Measurements from ENCODE around the gene RPL4. TPM values are rescaled to one million over a fixed set of nuclear protein-coding genes. Genes with fewer than 3 reads are reported as not detected.

Gene RPL4
- 1,699 TPM for total RNA-seq
- long read RNA-seq, transcript RPL4-201 (10 exons, 2,769 nt) = major isoform, 1,133 of 1,203 reads
- long read RNA-seq, partial matches to known transcripts = 47 of 1,203 reads
- long read RNA-seq, other reads (novel, unspliced or antisense) = 23 of 1,203 reads

DNA sequence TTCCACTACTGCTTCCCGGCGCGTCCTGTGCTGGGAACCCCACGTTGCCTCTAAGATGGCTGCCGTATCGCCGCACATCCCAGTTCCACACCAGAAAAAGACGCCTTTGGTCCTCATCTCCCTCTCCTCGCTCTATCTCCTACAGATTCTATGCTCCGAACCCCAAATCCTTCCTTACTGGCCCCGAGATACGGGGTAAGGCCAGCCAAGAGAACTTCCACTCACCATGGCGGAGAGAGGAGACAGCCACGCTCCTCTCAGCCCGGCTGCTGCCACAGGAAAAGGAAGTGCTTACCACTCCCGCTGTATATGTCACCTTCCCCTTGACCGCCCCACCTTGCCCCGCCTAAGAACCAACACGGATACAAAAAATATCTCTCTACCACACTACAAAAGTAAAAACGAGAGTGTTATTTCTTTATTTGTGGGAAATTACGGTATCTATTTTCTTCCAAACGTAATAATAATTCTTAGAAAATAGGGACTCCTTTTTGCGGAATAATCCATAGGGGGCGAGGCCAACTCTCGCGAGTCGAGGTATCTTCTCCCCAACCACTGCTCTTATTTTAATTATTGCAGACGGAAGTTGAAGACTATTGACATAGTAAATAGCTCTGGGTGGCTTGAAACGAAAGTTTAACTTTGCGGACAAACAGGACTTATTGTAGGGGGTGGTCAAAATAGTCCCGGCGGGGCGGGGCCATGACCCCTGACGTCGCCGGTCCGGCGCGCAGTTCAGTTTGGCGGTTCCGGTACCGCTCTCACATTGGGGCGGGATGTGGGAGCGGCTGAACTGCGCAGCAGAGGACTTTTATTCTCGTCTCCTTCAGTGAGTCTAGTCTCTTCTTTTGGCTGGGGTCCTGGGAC is at the start of gene RPL4, which contains the start of gene ZWILCH:
Gene RPL4, minus strand, starts transcription at position 293 of the 867 bp plus-strand sequence. Its CDS starts 65 bp downstream, at position 228.
Gene ZWILCH, plus strand, starts transcription at position 764 of the 867 bp plus-strand sequence. Its CDS starts 13 bp downstream, at position 777.
- intact Hi-C loops (cut with DNase I) = no loop called here
- peak; percentile 95 for ATAC-seq

DNA sequence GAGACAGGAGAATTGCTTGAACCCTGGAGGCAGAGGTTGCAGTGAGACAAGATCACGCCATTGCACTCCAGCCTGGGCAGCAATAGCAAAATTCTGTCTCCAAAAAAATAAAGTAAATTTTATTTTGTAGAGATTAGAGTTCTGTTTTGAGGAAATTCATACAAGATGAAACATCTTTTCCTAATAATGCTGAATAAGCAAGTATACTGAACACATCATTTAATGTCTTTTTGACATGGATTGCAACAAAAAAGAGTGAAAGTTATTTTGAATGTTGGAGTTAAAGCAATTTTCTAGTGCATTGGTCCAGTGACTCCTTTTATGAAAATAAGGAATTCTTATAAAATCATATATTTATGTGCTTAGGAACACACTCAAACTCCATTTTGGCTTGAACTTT is 40.6 kb upstream of the RPL4 start:
- TF ChIP-seq, protein P1, sequence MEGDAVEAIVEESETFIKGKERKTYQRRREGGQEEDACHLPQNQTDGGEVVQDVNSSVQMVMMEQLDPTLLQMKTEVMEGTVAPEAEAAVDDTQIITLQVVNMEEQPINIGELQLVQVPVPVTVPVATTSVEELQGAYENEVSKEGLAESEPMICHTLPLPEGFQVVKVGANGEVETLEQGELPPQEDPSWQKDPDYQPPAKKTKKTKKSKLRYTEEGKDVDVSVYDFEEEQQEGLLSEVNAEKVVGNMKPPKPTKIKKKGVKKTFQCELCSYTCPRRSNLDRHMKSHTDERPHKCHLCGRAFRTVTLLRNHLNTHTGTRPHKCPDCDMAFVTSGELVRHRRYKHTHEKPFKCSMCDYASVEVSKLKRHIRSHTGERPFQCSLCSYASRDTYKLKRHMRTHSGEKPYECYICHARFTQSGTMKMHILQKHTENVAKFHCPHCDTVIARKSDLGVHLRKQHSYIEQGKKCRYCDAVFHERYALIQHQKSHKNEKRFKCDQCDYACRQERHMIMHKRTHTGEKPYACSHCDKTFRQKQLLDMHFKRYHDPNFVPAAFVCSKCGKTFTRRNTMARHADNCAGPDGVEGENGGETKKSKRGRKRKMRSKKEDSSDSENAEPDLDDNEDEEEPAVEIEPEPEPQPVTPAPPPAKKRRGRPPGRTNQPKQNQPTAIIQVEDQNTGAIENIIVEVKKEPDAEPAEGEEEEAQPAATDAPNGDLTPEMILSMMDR (IDR thresholded peaks at IDR 0.05) = no peak
- intact Hi-C loops (cut with DNase I) = no loop called here
- DNase-seq (no peak), ATAC-seq (no peak)
- H3K27me3 ChIP-seq = no peaks in the 10 kb centered on the region
- peaks cover 7% of the 10 kb centered on the region for H3K36me3 ChIP-seq
- H3K27ac ChIP-seq = no peak overlapping the region
- no peaks in the 10 kb centered on the region for H3K4me1 ChIP-seq
- no peaks in the 10 kb centered on the region for H3K9me3 ChIP-seq
- H3K4me3 ChIP-seq = no peak overlapping the region

More for the DNA sequence above, at the start of gene RPL4, which contains the start of gene ZWILCH:
- Histone ChIP-seq H3K27ac (peak within 1 kb of the TSS; percentile 97), H3K27me3 (no peaks in the 10 kb centered on the region), H3K4me3 (peak within 1 kb of the TSS; percentile 92), H3K4me1 (peaks cover 33% of the 10 kb centered on the region), H3K36me3 (peaks cover 36% of the 10 kb centered on the region), H3K9me3 (no peaks in the 10 kb centered on the region)
- TF ChIP-seq, protein P1 (IDR thresholded peaks at IDR 0.05) = no peak
- DNase-seq = peak; percentile 89

DNA sequence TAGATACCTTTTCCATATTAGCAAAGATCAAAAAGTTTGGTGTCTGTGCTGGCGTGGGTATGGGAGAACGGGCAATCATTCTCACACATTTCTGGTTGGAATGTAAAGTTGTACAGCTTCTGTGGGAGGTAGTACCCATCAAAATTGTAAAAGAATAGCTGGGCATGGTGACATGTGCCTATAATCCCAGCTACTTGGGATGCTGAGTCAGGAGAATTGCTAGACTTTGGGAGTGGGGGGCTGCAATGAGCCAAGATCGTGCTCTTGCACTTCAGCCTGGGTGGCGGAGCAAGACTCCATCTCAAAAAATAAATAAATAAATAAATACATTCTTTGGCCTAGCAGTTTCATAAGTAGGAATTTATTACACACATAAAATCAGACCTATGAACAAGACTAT is 38.2 kb upstream of the RPL4 start:
- intact Hi-C loops (cut with DNase I) = no loop called here
- TF ChIP-seq, protein P1 (IDR thresholded peaks at IDR 0.05) = no peak
- no peak for ATAC-seq
- no peaks in the 10 kb centered on the region for H3K27me3 ChIP-seq
- no peaks in the 10 kb centered on the region for H3K4me1 ChIP-seq
- H3K4me3 ChIP-seq = no peak overlapping the region
- no peaks in the 10 kb centered on the region for H3K9me3 ChIP-seq
- H3K36me3 ChIP-seq = peaks cover 14% of the 10 kb centered on the region
- no peak for DNase-seq
- H3K27ac ChIP-seq = no peak overlapping the region

DNA sequence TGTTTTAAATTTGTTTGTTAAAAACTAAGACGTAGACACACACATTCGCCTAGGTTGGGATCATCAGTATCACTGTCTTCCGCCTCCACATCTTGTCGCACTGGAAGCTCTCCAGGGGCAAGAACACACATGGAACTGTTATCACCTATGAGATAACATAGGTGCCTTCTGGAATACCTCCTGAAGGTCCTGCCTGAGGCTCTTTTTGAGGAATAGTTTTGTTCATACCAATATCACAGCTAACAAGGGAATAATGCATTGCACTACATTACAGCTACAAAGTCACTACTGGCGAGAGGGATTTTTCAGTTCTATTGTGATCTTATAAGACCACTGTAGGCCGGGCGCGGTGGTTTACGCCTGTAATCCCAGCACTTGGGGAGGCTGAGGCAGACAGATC is 30.4 kb upstream of the RPL4 start:
- no peak overlapping the region for H3K4me3 ChIP-seq
- H3K36me3 ChIP-seq = peaks cover 12% of the 10 kb centered on the region
- H3K27me3 ChIP-seq = no peaks in the 10 kb centered on the region
- no peaks in the 10 kb centered on the region for H3K9me3 ChIP-seq
- TF ChIP-seq, protein P1 (IDR thresholded peaks at IDR 0.05) = no peak
- intact Hi-C loops (cut with DNase I) = no loop called here
- no peaks in the 10 kb centered on the region for H3K4me1 ChIP-seq
- no peak for ATAC-seq
- H3K27ac ChIP-seq = no peak overlapping the region
- DNase-seq = no peak

DNA sequence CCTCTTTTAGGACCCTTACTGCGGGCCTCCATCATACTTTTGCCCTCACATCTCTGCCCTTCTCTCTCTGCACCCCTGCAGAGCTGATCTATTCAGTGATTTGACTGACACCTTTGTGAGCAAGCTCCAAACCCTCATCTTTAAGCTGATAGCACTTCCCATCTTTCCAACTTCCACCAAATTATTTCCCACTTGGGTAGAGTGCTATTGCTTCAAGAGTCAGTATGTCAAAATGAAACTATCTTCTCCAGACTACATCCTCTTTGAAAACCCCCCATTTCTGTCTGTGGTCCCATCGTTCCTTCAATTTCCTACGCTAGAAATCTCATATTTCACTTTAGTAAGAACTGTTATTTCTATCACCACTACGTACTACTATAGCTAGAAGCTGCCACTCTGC is 20.2 kb upstream of the RPL4 start:
- no peak overlapping the region for H3K4me3 ChIP-seq
- DNase-seq = no peak
- TF ChIP-seq, protein P1 (IDR thresholded peaks at IDR 0.05) = no peak
- no peak overlapping the region for H3K27ac ChIP-seq
- H3K36me3 ChIP-seq = peaks cover 17% of the 10 kb centered on the region
- no peaks in the 10 kb centered on the region for H3K4me1 ChIP-seq
- no peaks in the 10 kb centered on the region for H3K27me3 ChIP-seq
- intact Hi-C loops (cut with DNase I) = no loop called here
- H3K9me3 ChIP-seq = no peaks in the 10 kb centered on the region
- no peak for ATAC-seq
